GM13977 (cell line): Measurements from ENCODE around the gene MAP3K7CL.

Source experiments
- DNase-seq: peaks from one replicate; pipeline ENCODE4 v3.0.0; 2012; ENCODE audit warnings: low spot score
- in situ Hi-C: fragments of 300-500 bp; cut with MboI; formaldehyde crosslinking; loops from one replicate; pipeline ENCODE4 v1.12.0; 2022; ENCODE audit warnings: low sequenced_read_pairs, low pct_unique_long_range_greater_than_20kb, mixed read lengths, inconsistent platforms; ENCODE audit not compliant: unreplicated experiment
- TF ChIP-seq, protein P1 (sequence below): IDR thresholded peaks from 2 replicates; pipeline ENCODE4 v1.5.1; 2012; ENCODE audit warnings: mild to moderate bottlenecking, control low read depth; ENCODE audit not compliant: insufficient read depth; ENCODE audit errors: extremely low read depth, missing control alignments

The MAP3K7CL gene

DNA sequence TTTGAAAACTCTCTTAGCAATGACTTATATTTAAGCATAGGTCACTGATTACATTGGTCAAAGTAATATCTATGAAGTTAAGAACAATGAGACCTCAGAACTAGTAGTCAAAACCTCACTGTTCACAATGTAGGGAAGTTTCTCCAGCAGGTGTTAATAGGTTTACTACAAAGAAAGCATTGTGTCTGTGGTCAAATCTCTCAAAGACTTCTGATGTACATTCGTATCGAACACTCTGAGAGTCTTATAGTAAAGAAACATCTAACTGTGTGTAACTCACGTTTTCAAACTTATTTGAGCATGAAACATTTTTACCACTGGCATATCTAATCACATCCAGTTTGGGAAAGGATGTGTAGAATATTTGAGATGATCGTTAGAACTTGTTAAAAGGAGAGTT is 76.0 kb downstream of the MAP3K7CL start:
- TF ChIP-seq, protein P1, sequence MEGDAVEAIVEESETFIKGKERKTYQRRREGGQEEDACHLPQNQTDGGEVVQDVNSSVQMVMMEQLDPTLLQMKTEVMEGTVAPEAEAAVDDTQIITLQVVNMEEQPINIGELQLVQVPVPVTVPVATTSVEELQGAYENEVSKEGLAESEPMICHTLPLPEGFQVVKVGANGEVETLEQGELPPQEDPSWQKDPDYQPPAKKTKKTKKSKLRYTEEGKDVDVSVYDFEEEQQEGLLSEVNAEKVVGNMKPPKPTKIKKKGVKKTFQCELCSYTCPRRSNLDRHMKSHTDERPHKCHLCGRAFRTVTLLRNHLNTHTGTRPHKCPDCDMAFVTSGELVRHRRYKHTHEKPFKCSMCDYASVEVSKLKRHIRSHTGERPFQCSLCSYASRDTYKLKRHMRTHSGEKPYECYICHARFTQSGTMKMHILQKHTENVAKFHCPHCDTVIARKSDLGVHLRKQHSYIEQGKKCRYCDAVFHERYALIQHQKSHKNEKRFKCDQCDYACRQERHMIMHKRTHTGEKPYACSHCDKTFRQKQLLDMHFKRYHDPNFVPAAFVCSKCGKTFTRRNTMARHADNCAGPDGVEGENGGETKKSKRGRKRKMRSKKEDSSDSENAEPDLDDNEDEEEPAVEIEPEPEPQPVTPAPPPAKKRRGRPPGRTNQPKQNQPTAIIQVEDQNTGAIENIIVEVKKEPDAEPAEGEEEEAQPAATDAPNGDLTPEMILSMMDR, result no peak
- DNase-seq, result no peak
- in situ Hi-C loops, result no loop called here

DNA sequence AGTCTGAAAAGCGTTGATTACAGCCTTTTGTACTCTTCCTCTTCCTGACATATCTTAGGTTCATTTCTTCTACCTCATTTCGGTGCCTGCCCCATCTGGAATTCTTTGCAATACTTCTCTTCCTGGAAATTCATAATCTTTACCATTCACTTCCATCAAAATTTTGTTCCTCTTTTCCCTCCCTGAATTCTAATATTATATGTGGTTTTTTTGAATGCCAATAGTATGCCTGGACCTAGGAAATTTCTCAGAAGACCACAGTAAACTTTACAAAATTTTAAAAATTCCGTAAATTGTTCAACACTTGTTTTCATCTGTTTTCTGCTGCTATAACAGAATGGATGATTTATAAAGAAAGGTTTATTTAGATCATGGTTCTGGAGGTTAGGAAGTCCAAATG is 76.8 kb downstream of the MAP3K7CL start:
- TF ChIP-seq, protein P1, result no peak
- in situ Hi-C loops, result no loop called here

DNA sequence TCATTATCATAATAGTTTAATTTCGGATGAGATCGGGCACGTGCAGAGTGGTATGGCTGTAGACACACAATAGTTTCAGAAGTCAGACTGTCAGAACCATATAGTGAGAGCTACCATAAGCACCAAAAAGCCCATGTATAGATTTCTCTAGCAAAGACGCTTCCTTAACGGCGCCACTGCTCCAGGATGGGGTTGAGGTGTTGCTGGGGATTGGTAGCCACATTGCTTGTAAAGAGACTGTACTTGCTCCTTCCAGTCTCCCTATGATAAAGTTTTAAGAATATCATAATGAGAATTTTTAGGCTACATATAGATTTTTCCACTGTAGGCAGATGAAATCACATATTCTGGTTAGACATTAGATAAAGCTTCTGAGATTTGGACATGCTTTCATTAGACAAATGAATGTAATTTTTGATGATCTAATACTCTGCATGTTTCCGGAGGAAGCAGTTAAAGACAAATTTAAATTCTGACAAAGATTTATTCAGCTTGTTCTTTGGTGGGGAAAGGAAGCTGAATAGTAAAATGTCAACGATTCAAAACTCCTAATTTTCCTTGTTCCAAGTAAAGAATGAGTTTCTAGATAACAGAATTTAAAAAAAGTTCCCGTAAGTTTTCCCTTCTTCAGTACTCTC is 77.7 kb downstream of the MAP3K7CL start:
- TF ChIP-seq, protein P1, result no peak
- in situ Hi-C loops, result no loop called here
- no peak for DNase-seq

More for the DNA sequence above, 76.8 kb downstream of the MAP3K7CL start:
- no peak for DNase-seq

DNA sequence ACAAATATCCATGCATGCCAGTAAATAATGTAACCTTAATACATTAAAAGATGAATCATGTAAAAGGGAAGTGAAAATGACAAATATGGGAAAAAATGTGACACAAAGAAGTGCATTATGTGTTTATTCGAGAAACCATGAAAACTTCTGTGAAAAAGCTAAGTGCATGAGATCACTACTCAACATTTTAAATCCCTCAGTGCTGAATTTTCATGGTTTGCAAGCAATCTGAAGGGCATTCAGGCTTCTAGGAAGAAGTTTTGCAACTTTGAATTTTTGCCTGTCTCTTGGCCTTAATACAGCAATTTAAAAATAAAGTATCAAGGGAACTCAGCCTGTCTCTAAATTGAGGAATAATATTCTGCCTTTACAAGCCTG is 78.2 kb downstream of the MAP3K7CL start:
- in situ Hi-C loops, result no loop called here
- DNase-seq, result no peak
- TF ChIP-seq, protein P1, result no peak

DNA sequence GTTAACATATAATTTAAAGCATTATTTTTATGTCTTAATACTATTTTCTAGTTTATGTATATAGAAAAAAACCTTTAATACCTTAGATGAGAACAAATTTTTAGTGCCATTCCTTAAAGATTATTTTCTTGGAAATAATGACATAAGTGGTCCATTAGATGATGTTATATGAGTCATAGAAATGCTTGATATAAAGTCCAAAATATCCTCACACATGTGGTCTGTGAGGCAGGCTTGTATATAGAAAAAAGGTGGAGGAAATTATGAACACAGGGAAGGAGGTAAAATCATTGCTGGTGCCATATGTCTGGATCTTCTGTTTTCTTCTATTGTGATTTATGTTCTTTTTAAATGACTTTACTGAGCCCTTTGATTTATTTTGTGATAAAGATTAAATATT is 79.3 kb downstream of the MAP3K7CL start:
- TF ChIP-seq, protein P1, result no peak
- in situ Hi-C loops, result no loop called here
- DNase-seq, result no peak

DNA sequence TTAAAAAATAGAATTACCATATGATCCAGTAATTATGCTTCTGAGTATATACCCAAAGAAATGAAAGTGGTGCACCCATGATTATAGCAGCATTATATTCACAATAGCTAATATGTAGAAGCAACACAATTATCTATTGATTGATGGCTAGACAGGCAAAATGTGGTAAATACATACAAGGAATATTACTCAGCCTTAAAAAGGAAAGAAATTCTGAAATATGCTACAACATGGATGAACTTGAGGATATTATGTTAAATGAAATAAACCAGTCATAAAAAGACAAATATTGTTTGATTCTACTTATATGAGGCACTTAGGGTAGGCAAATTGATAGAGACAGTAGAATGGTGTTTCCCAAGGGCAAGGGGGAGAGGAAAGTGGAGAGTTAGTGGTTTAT is 80.8 kb downstream of the MAP3K7CL start:
- TF ChIP-seq, protein P1, result no peak
- no peak for DNase-seq
- in situ Hi-C loops, result no loop called here
